Thyroid gland (tissue), 4 donors: ENCODE measurements around the gene TANGO2.

Experiments used
- POLR2A ChIP-seq, 2 donors: fragments of 450-650 bp; IDR thresholded peaks; one replicate each; pipeline ENCODE4 v1.6.1; 2017; ENCODE audit warnings: antibody characterized with exemption in 2 of 2, mild to moderate bottlenecking in 2 of 2, moderate library complexity in 1 of 2
- TF ChIP-seq, protein P1 (sequence below), 6 experiments: fragments of 200-600 bp in 3 of 6; fragments of 450-650 bp in 3 of 6; sonication (generic) in 3 of 6; IDR thresholded peaks; one replicate each; pipeline ENCODE4 v1.5.1; 2016 to 2019; ENCODE audit warnings: antibody characterized with exemption in 6 of 6, mild to moderate bottlenecking in 2 of 6, inconsistent platforms in 1 of 6, moderate library complexity in 1 of 6

DNA sequence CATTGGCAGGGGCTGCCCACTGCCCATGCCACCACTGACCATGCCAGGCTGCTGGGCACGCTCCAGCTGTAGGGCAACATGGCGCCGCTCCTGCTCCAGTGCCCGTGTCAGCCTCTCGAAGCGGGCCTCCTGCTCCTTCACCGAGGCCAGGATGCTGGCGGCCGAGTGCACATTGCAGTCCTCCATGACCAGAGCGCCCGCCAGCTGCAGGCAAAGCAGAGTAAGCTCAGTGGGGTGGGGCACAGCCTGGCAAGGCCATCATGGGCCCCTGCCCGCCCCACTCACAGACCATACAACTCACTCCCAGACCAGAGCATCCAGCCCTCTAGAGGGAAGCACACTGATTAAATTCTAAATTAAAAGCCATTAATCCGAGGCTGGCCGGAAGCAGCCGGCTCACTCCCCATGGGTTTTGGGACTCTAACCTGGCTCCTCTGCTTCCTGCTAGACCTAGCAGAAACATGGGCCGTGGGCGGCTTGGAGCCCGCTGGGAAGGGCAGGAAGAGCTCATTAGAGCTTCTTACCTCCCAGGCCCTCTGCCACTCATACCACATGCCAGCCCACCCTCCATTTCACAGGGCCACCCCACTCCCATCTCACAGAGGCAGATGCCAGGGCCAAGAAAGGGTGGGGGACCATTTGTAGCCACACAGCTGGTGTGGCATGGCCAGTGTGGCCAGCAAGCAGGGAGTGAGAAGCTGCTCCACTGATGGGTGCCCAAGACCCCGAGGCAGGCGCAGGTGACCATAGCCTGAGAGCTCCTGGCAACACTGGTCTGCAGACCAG, 30.1 kb upstream of the TANGO2 start:
- TF ChIP-seq, protein P1, sequence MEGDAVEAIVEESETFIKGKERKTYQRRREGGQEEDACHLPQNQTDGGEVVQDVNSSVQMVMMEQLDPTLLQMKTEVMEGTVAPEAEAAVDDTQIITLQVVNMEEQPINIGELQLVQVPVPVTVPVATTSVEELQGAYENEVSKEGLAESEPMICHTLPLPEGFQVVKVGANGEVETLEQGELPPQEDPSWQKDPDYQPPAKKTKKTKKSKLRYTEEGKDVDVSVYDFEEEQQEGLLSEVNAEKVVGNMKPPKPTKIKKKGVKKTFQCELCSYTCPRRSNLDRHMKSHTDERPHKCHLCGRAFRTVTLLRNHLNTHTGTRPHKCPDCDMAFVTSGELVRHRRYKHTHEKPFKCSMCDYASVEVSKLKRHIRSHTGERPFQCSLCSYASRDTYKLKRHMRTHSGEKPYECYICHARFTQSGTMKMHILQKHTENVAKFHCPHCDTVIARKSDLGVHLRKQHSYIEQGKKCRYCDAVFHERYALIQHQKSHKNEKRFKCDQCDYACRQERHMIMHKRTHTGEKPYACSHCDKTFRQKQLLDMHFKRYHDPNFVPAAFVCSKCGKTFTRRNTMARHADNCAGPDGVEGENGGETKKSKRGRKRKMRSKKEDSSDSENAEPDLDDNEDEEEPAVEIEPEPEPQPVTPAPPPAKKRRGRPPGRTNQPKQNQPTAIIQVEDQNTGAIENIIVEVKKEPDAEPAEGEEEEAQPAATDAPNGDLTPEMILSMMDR (IDR thresholded peaks at IDR 0.05): no peak
- no peak for TF ChIP-seq POLR2A (IDR thresholded peaks at IDR 0.05)
